GM04503 (cell line): Measurements from ENCODE around the gene KRT85.

ENCODE experiments used
- DNase-seq: peaks from one replicate; pipeline ENCODE4 v3.0.0-alpha.2; 2012; ENCODE audit warnings: low read depth

Gene KRT85

GRCh38 chr12:52394836-52395405, 27.6 kb upstream of the KRT85 start:
- DNase-seq = no peak

- no peak for DNase-seq
These were observed 25.3 kb upstream of the KRT85 start for GRCh38 chr12:52392465-52393007.

GRCh38 chr12:52391618-52392002, 24.3 kb upstream of the KRT85 start:
- no peak for DNase-seq

- no peak for DNase-seq
These were observed 23.7 kb upstream of the KRT85 start for GRCh38 chr12:52390739-52391617.

GRCh38 chr12:52389313-52390207, 22.3 kb upstream of the KRT85 start:
- DNase-seq = no peak

GRCh38 chr12:52387859-52388258, 20.6 kb upstream of the KRT85 start:
- DNase-seq = no peak

GRCh38 chr12:52385226-52385702, 18.0 kb upstream of the KRT85 start, which contains the start of gene KRT84:
TSS of gene KRT84 (minus strand) at chr12:52385652. CDS start at chr12:52385585, 67 bp downstream.
- DNase-seq = no peak

GRCh38 chr12:52383331-52383730, 16.1 kb upstream of the KRT85 start:
- DNase-seq = no peak

- no peak for DNase-seq
These were observed 15.6 kb upstream of the KRT85 start for GRCh38 chr12:52382854-52383253.

- no peak for DNase-seq
These were observed 13.9 kb upstream of the KRT85 start for GRCh38 chr12:52381206-52381605.

GRCh38 chr12:52380271-52380694, 13.0 kb upstream of the KRT85 start:
- DNase-seq = no peak

GRCh38 chr12:52379536-52379935, 12.3 kb upstream of the KRT85 start:
- no peak for DNase-seq

GRCh38 chr12:52378091-52378490, 10.8 kb upstream of the KRT85 start:
- no peak for DNase-seq

GRCh38 chr12:52377266-52377665, 10.0 kb upstream of the KRT85 start:
- DNase-seq = no peak

GRCh38 chr12:52372216-52373154, 5.2 kb upstream of the KRT85 start:
- DNase-seq = peak; percentile 36

GRCh38 chr12:52371716-52372115, 4.4 kb upstream of the KRT85 start:
- DNase-seq = no peak

- peak; percentile 70 for DNase-seq
These were observed 3.8 kb upstream of the KRT85 start for GRCh38 chr12:52370926-52371608.

- no peak for DNase-seq
These were observed 2.5 kb upstream of the KRT85 start for GRCh38 chr12:52369809-52370208.

GRCh38 chr12:52369211-52369610, 1.9 kb upstream of the KRT85 start:
- no peak for DNase-seq

- no peak for DNase-seq
These were observed 1.2 kb upstream of the KRT85 start for GRCh38 chr12:52368508-52368907.
